DND-41 (cell line): ENCODE measurements around the gene CDYL.

Source experiments
- ATAC-seq: fragments of 200-7000 bp; cut with Tn5 transposase; 3 replicates; pipeline ENCODE4 v1.9.1; 2021; ENCODE audit warnings: low read depth; ENCODE audit not compliant: insufficient read depth
- DNase-seq: peaks from one replicate; pipeline ENCODE4 v3.0.0-alpha.2; 2020
- H2AFZ ChIP-seq: 2 replicates; pipeline ENCODE4 v1.6.0; 2012; ENCODE audit warnings: low read depth, low read length
- H3K27ac ChIP-seq: 2 replicates; pipeline ENCODE4 v1.5.1; 2012; ENCODE audit warnings: low read length, inconsistent platforms
- H3K27me3 ChIP-seq: fragments of 200-600 bp; sonication (generic); 2 replicates; pipeline ENCODE4 v1.6.0; 2012; ENCODE audit warnings: low read length, mild to moderate bottlenecking, inconsistent platforms; ENCODE audit not compliant: insufficient read depth, poor library complexity
- H3K36me3 ChIP-seq: 2 replicates; pipeline ENCODE4 v1.5.1; 2012; ENCODE audit warnings: low read length, inconsistent platforms; ENCODE audit not compliant: insufficient read depth
- H3K4me1 ChIP-seq: 2 replicates; pipeline ENCODE4 v1.5.1; 2012; ENCODE audit warnings: mild to moderate bottlenecking, low read length; ENCODE audit not compliant: insufficient read depth
- H3K4me2 ChIP-seq: 2 replicates; pipeline ENCODE4 v1.6.0; 2012; ENCODE audit warnings: mild to moderate bottlenecking, moderate library complexity, low read length, inconsistent platforms; ENCODE audit not compliant: insufficient read depth
- H3K4me3 ChIP-seq, 2 experiments: fragments of 200-600 bp in 1 of 2; shearing (Covaris generic) in 1 of 2; 2 replicates each; pipeline ENCODE4 v1.5.1; 2012 to 2016; ENCODE audit warnings: inconsistent platforms in 2 of 2, low read length in 2 of 2, mild to moderate bottlenecking in 2 of 2, low read depth in 1 of 2, moderate library complexity in 1 of 2
- H3K79me2 ChIP-seq: 2 replicates; pipeline ENCODE4 v1.6.0; 2012; ENCODE audit warnings: low read length, inconsistent platforms; ENCODE audit not compliant: insufficient read depth
- H3K9ac ChIP-seq: 2 replicates; pipeline ENCODE4 v1.6.0; 2012; ENCODE audit warnings: low read depth, mild to moderate bottlenecking, inconsistent platforms, low read length, moderate library complexity
- H3K9me3 ChIP-seq: 2 replicates; pipeline ENCODE4 v1.5.1; 2012; ENCODE audit warnings: low read length, moderate library complexity, mild to moderate bottlenecking, inconsistent platforms; ENCODE audit not compliant: insufficient read depth, severe bottlenecking
- H4K20me1 ChIP-seq: 2 replicates; pipeline ENCODE4 v1.6.0; 2012; ENCODE audit warnings: low read length; ENCODE audit not compliant: insufficient read depth
- CTCF ChIP-seq: IDR thresholded peaks from 2 replicates; pipeline ENCODE4 v1.5.1; 2012; ENCODE audit warnings: borderline replicate concordance, low read length, moderate library complexity, mild to moderate bottlenecking; ENCODE audit not compliant: poor library complexity, severe bottlenecking; ENCODE audit errors: extremely low read depth
- EZH2 ChIP-seq: IDR thresholded peaks from 3 replicates; pipeline ENCODE4 v1.6.1; 2012; ENCODE audit warnings: borderline replicate concordance, low read depth, mild to moderate bottlenecking, moderate library complexity, low read length, inconsistent platforms; ENCODE audit not compliant: severe bottlenecking

Gene CDYL

DNA sequence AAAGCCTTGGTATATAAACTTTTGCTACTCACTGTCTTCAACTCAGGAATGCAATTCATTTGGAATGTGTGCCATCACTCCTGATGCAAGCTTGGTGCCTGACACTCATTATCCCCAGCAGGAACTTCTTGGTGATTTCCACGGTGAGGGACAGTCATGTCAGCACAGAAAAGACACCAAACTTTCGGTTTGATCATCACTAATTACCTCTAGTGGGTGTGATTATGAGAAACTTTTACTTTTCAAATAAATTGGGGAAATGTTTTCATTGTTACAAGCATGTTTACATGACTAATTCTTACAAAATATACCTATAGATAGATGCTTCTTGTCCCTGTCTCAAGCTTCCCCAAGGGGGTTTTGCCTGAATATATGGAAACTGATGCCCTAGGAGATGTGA, 186.7 kb downstream of the CDYL start:
- H3K4me2 ChIP-seq, result no peak overlapping the region
- no peaks in the 10 kb centered on the region for H4K20me1 ChIP-seq
- H3K36me3 ChIP-seq, result no peaks in the 10 kb centered on the region
- TF ChIP-seq EZH2, result no peak
- no peak for TF ChIP-seq CTCF
- no peak overlapping the region for H3K27ac ChIP-seq
- DNase-seq, result no peak
- no peaks in the 10 kb centered on the region for H3K9me3 ChIP-seq
- ATAC-seq, result no peak
- no peak overlapping the region for H2AFZ ChIP-seq
- no peaks in the 10 kb centered on the region for H3K4me1 ChIP-seq
- H3K27me3 ChIP-seq, result no peaks in the 10 kb centered on the region
- no peak overlapping the region for H3K4me3 ChIP-seq
- no peaks in the 10 kb centered on the region for H3K79me2 ChIP-seq
- H3K9ac ChIP-seq, result no peak overlapping the region

DNA sequence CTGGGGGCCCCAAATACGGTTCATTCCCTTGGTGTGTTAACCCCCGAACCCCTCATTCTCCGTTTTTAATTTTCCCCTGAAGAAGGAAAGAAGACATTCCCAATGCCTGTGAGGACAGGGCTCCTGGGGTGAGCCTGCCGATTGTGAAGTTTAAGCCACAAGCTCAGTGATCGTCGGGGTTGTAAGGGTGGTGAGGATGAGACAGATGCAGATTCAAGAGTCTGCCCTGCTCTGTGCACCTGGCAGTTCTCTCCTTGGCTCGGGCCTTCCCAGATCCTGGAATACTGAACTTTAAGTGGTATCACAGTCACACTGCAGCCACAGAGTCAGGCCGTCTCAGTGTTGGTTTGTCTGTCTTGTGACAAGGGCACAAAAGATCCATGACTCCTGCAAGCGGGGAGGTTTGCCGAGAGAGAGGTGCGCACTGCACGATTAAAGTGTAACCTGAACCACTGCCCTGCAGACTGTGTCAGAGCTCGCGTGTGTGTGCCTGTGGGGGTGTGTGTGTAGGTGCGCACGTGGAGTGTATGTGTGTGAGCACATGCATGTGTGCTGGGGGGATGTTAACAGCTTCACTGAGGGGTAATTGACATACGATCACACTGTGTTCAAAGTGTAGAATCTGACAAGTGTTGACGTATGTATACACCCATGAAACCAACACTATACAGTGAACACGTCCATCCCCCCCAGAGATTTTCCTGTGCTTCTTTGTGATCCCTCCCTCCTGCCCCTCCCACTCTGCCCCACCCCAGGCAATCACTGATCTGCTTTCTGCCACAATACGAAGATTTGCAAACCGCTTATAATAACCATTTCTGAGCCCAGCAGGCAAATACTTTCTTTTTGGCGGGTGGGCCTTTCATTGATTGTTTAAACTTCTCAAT, 188.7 kb downstream of the CDYL start:
- Histone ChIP-seq H2AFZ (no peak overlapping the region), H3K36me3 (no peaks in the 10 kb centered on the region), H3K27ac (no peak overlapping the region), H3K4me3 (no peak overlapping the region), H3K9ac (no peak overlapping the region), H3K27me3 (peaks cover 2% of the 10 kb centered on the region), H3K79me2 (no peaks in the 10 kb centered on the region), H4K20me1 (no peaks in the 10 kb centered on the region), H3K4me1 (no peaks in the 10 kb centered on the region), H3K9me3 (no peaks in the 10 kb centered on the region), H3K4me2 (no peak overlapping the region)
- TF ChIP-seq CTCF, result no peak
- TF ChIP-seq EZH2, result no peak
- no peak for ATAC-seq
- no peak for DNase-seq

- Histone ChIP-seq H3K36me3 (no peaks in the 10 kb centered on the region), H4K20me1 (no peaks in the 10 kb centered on the region), H3K27me3 (peaks cover 4% of the 10 kb centered on the region), H3K4me1 (no peaks in the 10 kb centered on the region), H3K9me3 (no peaks in the 10 kb centered on the region), H3K9ac (no peak overlapping the region), H3K4me3 (no peak overlapping the region), H3K79me2 (no peaks in the 10 kb centered on the region), H3K4me2 (no peak overlapping the region), H3K27ac (no peak overlapping the region), H2AFZ (no peak overlapping the region)
- TF ChIP-seq CTCF (no peak), EZH2 (no peak)
- DNase-seq (no peak), ATAC-seq (no peak)
These were observed 189.6 kb downstream of the CDYL start for GRCh38 chr6:4965562-4966389.
